Stimulated activated CD4-positive, alpha-beta T cell treated with anti-CD3 and anti-CD28 coated beads, TNF-alpha, amount 100 ng/mL, for 48 hours (primary cell): ENCODE measurements around the gene ITGB3.
A peak's percentile ranks its signal among the peaks of the same experiment; 100 is the strongest.

Experiments used
- DNase-seq, 3 donors: peaks; one replicate each; pipeline ENCODE4 v3.0.0-alpha.2; 2020; ENCODE audit warnings: low read depth in 3 of 3

ITGB3 gene

GRCh38 chr17:47299239-47299910, 45.7 kb downstream of the ITGB3 start:
- no peak for DNase-seq

- DNase-seq, result no peak
Observed at GRCh38 chr17:47300718-47301117, 47.1 kb downstream of the ITGB3 start.

GRCh38 chr17:47301161-47301560, 47.5 kb downstream of the ITGB3 start:
- no peak for DNase-seq

- no peak for DNase-seq
Observed at GRCh38 chr17:47301831-47302230, 48.2 kb downstream of the ITGB3 start.

GRCh38 chr17:47304186-47304585, 50.6 kb downstream of the ITGB3 start:
- DNase-seq, result no peak

- DNase-seq, result no peak
Observed at GRCh38 chr17:47305302-47305923, 51.8 kb downstream of the ITGB3 start.

- DNase-seq, result no peak
Observed at GRCh38 chr17:47310186-47310733, 56.6 kb downstream of the ITGB3 start.

- DNase-seq, result no peak
Observed at GRCh38 chr17:47311420-47311819, 57.8 kb downstream of the ITGB3 start.

GRCh38 chr17:47315451-47316266, 62.0 kb downstream of the ITGB3 start:
- no peak for DNase-seq

GRCh38 chr17:47316311-47316710, 62.7 kb downstream of the ITGB3 start:
- no peak for DNase-seq

GRCh38 chr17:47317119-47317518, 63.5 kb downstream of the ITGB3 start:
- no peak for DNase-seq

GRCh38 chr17:47318197-47318918, 64.7 kb downstream of the ITGB3 start:
- DNase-seq, result no peak

- no peak for DNase-seq
Observed at GRCh38 chr17:47320879-47321502, 67.4 kb downstream of the ITGB3 start.

- DNase-seq, result peak; percentile 49 to 68 (median 60)
Observed at GRCh38 chr17:47323382-47324223, 70.0 kb downstream of the ITGB3 start, which contains the start of gene EFCAB13. TSS of gene EFCAB13 (plus strand) at chr17:47323955. CDS start at chr17:47328354, 4,399 bp downstream.

- peak in 2 of 3 donors; percentile 16 to 18 for DNase-seq
Observed at GRCh38 chr17:47324224-47325020, 70.8 kb downstream of the ITGB3 start.

GRCh38 chr17:47325176-47325575, 71.5 kb downstream of the ITGB3 start:
- DNase-seq, result no peak

GRCh38 chr17:47330548-47330947, 76.9 kb downstream of the ITGB3 start:
- DNase-seq, result no peak

GRCh38 chr17:47332287-47332686, 78.7 kb downstream of the ITGB3 start:
- no peak for DNase-seq
